NCI-H1694 treated with DMSO at 0.1 percent for 48 hours (cell line): ENCODE results near the gene BABAM2.
"Not testable (repeated sequence)": the region's sequence is repeated elsewhere in the genome, so short reads cannot be mapped to it uniquely, and the experiment has no call there.

ENCODE experiments used
- DNase-seq: peaks from one replicate; lab custom pipeline; 2025; lab: John Stamatoyannopoulos, UW

The BABAM2 gene

DNA sequence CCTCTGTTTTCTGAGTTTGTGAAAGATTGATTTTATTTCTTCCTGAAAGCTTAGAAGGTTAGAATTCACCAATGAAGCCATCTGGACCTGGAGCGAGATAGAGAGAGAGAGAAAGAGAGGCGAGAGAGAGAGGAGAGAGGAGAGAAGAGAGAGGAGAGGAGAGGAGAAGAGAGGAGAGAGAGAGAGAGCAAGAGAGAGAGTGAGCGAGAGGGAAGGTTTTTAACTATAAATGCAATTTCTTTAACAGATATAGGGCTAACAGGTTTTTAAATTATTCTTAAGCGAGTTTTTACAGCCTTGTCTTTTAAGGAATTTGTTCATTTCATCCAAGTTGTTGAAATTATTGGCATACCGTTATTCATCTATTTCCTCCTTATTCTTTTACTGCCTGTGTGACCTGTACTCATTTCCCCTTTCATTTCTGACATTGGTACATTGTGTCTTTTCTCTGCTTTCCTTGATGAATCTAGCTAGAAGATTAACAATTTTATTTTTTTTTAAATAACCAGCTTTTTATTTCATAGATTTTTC, 56.1 kb downstream of the BABAM2 start:
- DNase-seq, result no peak

DNA sequence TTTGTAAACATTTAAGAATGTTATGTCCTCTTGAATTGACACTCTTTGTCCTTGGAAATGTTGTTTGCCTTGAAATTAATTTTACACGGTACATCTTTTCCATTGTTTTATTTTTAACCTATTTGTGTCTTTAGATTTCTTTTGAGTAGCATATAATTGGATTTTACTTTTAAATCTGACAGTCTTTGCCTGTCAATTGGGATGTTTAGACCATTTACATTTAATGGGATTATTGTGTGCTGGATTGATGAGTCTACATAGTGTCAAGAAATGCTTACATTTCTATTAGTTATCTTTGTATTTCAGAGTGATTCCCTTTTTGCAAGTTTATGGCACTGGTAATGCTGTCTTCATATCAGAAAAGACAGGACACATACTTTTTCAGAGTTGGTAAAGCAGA, 61.5 kb downstream of the BABAM2 start:
- DNase-seq, result no peak

DNA sequence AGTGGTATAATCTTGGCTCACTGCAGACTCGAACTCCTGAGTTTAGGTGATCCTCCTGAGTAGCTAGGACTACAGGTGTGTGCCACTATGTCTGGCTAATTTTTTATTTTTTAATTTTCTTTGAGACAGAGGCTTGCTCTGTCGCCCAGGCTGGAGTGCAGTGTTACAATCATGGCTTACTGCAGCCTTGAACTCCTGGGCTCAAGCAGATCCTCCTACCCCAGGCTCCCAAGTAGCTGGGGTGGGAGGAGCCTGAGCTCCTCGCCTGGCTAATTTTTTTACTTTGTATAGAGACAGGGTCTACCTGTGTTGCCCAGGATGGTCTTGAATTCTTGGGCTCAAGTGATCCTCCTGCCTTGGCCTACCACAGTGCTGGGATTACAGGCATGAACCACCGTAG, 62.5 kb downstream of the BABAM2 start:
- DNase-seq, result no peak

DNA sequence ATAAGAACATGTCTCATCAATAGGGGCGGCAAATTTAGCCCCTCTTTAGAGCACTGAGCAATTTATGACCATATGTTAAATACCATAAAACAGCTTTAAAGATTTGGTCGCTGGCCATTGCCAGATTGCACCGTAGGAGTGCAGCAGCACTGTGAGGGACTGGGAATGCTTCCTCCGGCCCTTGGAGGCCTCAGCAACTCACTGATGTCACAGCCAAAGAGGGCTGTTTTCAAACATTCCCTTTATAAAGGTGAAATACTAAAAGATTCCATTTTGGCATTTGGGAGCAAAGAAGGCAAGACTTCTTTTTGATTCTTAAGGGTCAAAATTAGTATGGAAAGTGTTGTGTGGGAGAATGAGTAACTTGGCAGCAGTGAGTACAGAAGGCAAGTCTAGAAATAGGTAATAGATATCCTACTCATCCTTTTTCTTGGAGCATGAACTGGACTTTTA, 63.7 kb downstream of the BABAM2 start:
- DNase-seq, result peak; percentile 75

DNA sequence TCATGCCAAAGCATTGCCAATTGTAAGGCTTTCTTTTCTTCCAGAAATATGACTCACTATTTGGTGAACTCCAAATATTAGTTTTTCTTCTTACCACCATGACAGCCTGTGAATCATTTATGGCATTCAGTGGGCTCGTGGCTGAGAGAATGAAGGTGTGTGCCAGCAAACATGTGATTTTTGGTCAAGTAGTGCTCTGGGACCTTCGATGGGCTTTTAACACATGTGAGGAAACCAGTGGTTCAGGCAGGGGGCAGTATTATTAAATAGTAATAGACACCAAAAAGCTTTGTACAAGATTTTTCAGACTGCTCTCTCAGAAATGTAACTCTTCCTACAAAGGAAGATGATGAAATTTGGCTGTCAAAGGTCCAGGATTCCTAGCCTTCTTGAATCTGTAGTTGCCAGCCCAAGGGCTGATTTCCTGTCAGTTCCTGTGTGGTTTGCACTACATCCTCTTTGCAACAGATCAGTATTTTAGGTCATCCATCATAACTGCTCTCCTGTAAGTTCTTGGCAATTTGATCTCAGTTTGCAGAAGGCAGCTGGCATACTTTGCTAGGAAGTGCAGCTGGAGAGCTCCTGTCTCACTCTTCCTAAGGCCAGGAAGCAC, 64.3 kb downstream of the BABAM2 start:
- peak; percentile 50 for DNase-seq

DNA sequence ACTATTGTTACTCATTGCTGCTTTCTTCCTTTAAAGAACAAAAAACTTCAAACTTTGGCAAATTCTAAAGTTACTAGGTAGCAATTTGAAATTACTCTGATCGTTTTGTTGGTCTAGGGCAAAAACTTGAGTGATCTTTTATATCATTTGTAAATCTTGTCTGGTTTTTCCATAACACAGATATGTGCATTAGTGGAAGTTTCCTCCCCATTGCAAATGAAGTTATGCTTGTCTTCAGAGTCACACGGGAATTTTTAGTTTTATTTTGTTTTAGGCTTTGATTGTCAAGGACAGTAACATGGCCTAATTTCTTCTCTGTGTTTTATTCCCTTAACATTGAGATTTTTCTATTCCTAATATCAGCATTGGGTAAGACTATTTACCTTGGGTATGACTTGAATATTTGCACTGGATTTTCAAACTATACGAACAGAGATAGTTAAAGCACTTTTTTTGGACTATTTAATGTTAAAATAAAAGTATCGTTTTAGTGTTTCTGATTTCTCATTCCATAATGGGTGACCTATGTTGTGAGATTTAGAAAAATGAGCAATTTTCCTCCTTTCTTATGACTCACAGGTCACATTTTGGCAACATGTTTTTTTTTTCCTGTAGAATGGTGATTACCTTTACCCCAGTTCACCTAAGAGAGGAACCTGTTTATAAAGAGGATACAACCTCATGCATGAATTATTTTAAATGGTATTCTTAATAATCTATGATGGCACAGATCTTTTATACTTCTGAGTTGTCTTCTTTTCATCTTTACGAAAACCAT, 65.0 kb downstream of the BABAM2 start:
- no peak for DNase-seq

DNA sequence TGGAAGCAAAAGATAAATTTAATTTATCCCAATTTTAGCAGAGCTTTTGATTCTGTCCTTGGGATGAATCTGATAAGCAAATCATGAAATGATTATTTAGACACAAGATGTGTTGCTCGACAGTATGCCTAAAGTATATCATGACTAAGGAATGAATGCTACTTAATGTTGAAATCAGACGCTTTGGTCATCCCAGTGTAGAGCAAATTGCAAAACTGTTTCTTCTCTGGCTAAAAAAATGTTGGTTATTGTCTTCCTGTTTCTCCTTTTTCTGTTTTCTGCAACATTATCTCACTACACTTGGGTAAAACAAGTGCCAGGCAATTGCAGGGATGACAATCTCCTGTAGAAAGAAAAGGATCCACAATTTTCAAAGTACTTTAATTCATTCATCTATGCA, 66.4 kb downstream of the BABAM2 start:
- no peak for DNase-seq

DNA sequence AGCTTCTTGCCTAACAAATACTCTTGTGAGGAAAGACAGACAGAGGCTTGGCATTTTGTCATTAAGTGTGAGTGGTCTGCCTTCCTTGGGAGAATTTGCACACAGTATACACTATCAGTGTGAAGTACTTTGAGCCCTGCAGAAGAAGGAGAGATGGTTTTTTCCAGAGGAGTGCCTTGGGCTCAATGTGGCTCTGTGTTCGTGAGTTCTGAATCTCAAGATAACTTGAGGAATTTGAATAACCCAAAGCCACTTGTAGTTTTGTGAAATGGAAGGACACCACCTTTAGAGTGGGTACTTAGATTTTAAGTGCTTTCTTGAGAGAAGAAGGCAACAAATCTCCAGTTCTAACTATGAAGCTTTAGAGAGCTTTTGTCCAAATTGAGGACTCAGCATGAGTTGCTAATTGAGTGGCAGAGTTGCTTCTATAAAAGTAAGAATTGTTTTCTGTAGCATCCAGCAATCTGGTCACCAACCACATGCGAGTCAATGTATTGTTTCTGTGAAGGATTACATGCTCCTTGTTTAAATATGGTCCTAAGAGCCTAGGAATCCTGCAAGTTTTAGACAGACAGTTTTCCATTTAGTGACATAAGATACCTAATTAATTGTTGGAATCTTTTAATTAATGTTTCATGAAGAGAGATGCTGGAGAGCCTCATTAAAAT, 68.3 kb downstream of the BABAM2 start:
- no peak for DNase-seq

DNA sequence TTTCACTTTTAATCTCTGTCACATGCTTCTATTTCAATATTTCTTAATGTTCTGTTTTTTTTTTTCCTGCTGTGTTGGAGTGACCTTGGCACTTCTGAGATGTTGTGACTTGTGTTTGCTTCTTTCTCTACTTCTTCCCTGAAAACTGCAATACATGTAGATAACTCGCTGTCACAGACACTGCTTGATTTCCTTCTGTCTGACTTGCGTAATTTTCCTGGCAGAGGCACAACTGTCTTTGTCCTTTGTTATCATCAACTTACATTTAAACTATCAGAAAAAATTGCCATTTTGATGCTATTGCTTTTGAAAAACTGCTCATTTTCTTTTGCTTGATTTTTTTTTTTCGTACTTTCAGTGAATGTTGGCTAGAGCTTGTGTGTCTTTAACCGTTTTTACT, 69.0 kb downstream of the BABAM2 start:
- no peak for DNase-seq

DNA sequence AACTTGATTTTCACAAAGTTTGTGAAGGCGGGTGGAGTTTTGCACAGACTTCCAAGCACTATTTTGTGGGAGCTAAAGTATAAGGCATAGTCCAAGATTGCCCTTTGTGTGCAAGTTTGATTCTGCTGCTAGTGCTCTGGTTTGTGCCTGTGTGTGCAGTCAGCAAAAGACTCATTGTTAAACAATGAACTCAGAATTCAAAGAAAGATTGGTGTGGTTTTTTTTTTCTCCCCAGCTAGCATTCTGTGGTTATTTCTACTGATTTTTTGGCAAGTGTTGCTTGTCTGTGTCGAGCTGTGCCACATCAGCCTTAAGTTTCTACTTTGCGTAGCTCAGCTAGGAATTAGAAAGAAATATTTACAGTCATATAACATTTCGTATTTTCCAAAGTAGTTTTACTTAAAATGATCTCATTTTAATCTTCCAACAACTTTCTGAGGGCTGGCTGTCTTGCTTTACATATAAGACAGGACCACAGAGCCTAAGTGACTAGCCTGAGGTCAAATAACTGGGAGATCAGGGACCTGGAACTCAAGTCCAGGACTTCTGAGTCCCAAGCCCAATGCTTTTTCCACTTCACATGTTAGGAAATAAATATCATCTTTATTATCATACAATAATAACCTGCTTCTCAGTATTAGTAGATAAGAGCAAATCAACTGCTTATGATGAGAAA, 69.8 kb downstream of the BABAM2 start:
- no peak for DNase-seq

DNA sequence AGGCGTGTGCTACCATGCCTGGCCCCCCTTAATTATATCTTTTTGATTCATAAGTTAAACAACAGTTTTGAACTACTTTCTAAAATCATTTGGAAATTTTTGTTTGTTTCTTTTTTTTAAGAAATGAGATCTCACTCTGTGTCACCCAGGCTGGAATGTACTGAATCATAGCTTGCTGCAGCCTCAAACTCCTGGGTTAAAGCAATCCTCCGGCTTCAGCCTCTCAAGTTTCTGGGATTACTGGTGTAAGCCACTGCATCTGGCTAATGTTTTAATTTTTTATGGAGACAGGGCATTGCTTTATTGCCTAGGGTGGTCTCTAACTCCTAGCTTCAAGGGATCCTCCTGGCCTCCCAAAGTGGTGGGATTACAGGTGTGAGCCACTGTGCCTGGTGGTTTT, 71.5 kb downstream of the BABAM2 start:
- no peak for DNase-seq

DNA sequence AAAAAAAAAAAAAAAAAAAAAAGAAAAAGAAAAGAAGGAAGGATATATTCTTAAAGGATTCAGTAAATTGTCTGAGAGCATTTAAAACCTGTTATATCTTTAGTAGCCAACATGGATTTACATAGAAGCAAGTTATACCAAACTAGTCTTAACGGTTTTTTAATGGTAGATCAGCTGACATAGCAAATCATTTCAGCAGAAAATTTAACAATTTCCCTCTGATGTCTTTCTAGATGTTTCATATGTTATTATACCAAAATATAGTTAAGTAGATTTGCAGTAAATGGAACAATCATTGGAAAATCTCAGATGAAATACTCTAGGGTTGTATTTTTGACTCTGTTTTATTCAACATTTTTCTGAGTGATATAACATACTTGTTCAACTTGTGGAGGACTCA, 72.9 kb downstream of the BABAM2 start:
- no peak for DNase-seq

DNA sequence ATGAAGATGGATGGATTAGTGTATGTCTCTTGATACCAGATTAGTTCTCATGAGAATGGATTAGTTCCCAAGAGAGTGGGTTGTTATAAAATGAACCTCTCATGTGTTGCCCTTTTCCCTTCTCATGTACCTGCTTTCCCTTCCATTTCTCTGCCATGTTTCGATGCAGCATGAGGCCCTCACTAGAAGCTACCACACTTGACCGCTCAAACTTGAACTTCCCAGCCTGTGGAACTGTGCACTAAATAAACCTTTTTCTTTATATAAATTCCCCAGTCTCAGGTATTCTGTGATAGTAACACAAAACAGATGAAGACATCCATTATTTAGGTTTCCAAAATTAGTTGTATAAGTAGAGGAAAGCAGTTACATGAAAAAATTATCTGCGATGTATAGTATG, 73.5 kb downstream of the BABAM2 start:
- DNase-seq, result no peak

DNA sequence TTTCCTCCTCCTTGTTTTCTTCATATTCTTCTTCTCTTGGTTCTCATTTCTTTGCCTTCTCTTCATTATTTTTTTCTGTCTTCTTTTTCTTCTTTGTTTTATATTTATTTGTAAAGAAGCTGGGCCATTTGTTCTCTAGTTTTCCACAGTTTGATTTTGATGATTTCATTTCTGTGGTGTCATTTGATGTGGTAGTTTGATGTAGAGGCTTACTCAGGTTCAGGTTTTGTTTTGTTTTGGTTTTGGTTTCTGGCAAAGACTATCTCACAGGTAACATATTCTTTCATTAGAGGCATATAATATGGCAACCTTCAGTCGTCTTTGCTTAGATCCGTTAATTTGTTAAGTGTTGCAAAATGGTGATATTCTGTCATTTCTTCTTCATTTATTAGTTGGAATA, 75.3 kb downstream of the BABAM2 start:
- DNase-seq, result no peak

DNA sequence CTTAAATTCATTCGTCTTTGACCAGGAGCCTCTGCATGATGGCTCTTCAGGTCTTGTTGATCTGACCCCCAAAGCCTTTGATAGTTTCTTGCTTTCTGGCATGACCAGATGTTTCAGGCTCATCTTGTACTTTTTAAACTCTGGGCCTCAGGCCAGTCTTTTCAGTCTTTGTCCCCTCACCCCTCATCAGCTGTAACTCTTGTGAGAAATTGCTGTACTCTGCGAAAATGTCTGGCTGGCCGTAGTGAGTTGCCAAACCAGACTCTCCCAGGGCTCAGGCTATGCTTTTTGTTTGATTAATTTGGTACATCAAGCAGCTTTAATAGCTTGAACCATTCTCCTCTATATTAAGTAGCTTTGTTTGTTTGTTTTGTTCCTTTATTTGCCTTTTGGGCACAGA, 75.9 kb downstream of the BABAM2 start:
- DNase-seq, result no peak

DNA sequence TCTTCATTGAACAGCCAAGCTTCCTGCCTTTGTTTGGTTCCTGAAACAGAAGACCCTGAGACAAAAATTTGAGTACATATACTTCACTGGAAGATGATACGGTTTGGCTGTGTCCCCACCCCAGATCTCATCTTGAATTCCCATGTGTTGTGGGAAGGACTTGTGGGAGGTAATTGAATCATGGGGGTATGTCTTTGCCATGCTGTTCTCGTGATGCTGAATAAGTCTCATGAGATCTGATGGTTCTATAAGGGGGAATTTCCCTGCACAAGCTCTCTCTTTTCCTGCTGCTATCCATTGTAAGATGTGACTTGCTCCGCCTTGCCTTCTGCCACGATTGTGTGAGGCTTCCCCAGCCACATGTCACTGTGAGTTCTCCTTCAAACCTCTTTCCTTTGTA, 76.5 kb downstream of the BABAM2 start:
- DNase-seq, result no peak

DNA sequence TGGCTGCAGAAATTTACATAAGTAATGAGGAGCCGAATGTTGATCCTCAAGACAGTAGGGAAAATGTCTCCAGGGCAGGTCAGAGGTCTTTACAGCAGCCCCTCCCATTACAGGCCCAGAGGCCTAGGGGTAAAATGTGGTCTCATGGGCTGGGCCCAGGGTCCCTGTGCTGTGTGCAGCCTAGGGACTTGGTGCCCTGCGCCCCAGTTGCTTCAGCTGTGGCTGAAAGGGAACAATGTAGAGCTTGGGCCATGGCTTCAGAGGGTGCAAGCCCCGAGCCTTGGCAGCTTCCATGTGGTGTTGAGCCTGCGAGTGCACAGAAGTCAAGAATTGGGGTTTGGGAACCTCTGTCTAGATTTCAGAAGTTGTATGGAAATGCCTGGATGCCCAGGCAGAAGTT, 77.5 kb downstream of the BABAM2 start:
- not testable (repeated sequence) for DNase-seq

DNA sequence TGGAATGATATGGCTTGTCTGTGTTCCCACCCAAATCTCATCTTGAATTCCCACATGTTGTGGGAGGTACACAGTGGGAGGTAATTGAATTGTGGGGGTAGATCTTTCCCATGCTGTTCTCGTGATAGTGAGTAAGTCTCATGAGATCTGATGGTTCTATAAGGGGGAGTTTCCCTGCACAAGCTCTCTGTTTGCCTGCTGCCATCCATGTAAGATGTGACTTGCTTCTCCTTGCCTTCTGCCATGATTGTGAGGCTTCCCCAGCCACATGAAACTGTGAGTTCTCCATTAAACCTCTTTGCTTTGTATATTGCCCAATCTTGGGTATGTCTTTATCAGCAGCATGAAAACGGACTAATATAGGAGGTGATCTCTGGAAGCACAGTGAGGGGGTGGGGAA, 78.4 kb downstream of the BABAM2 start:
- DNase-seq, result not testable (repeated sequence)

DNA sequence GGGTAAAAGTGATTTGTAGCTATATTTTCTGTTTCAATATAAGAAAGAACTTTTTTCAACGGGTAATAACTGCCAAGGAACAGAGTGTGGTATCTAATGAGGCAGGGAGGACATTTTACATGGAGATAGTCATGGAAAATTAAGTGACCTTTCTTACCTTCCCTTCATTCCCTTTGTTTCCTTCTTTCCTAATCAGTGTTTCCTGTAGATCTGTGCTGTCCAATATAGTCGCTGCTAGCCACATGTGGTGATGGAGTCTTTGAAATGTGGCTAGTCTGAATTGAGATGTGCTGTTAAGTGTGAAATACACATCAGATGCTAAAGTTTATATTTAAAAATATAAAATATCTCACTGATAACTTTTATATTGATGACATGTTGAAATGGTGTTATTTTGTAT, 81.8 kb downstream of the BABAM2 start:
- no peak for DNase-seq

DNA sequence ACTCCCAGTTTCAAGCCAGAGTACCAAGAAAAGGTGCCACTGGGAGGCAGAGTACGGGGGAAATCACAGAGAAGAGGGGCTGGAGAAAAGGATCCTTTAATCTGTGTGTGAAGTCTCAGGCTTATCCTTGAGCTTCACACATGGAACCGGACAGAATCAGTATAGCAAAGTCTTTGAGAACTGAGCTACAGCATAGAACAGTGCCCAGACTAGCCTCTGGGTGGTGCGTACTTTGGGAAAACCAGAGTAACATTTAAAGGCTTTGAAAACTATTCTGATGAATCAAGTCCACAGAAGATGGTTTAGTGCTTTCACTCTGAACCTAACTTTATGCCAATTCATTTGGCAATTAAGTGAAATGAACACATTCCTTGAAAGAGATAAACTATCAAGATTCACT, 83.1 kb downstream of the BABAM2 start:
- no peak for DNase-seq

DNA sequence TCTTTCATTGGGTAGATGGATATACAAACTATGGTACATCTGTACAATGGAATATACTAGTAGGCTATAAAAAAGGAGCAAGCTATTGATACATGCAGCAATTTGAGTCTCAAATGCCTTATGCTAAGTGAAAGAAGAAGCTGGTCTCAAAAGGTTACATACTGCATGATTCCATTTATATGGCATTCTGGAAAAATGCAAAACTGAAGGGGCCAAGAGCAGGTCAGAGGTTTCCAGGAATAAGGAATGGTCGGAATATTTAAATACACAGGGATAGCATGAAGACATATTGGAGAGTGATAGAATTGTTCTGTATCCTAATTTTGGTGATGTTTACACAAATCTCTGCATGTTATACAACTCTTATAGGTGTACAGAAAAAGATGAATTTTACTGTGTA, 85.8 kb downstream of the BABAM2 start:
- no peak for DNase-seq

DNA sequence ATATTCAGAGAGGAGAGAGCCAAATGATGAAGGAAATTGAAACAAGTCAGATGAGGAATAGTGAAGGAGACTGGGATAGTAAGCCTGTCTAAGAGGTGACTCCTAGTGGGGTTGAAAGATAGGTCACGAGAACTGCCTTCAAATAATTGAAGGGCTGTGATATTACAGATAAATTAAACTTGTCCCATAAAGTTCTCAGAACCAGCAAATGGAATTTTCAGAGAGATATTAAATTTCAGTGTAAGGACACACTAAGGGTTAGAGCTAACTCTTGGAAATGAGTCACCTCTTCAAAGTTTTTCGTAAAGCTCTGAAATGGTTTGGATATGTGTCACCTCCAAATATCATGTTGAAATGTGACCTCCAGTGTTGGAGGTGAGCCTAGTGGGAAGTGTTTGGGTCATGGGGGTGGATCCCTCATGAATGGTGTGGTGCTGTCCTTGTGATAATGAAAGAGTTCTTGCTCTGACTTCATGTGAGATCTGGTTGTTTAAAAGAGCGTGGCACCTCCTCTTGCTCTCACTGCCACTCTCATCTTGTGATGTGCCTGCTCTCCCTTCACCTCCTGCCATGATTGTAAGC, 87.3 kb downstream of the BABAM2 start:
- DNase-seq, result no peak
